ENCODE measurements around the gene RAB3GAP2.
"Not testable (repeated sequence)": the region's sequence is repeated elsewhere in the genome, so short reads cannot be mapped to it uniquely, and the experiment has no call there.

The RAB3GAP2 gene

GRCh38 chr1:220239966-220240365 is 32.3 kb downstream of the RAB3GAP2 start:
- ATAC-seq (ENCODE audit: low read depth) (no peak), DNase-seq (ENCODE audit: low spot score) (no peak)
- no peak for TF ChIP-seq CTCF (IDR thresholded peaks at IDR 0.05; ENCODE audit: poor library complexity, severe bottlenecking)
- no peaks in the 10 kb centered on the region for H3K9me3 ChIP-seq (ENCODE audit: severe bottlenecking)
- no peak overlapping the region for H3K27ac ChIP-seq (ENCODE audit: poor library complexity, severe bottlenecking)
- H3K4me3 ChIP-seq (ENCODE audit: severe bottlenecking) = no peak overlapping the region
- no peaks in the 10 kb centered on the region for H3K27me3 ChIP-seq (ENCODE audit: insufficient read depth, poor library complexity, severe bottlenecking)
- H3K36me3 ChIP-seq (ENCODE audit: low read depth) = no peaks in the 10 kb centered on the region
- no peaks in the 10 kb centered on the region for H3K4me1 ChIP-seq (ENCODE audit: insufficient read depth, poor library complexity, severe bottlenecking)

GRCh38 chr1:220239213-220239612 is 33.0 kb downstream of the RAB3GAP2 start:
- H3K36me3 ChIP-seq (ENCODE audit: low read depth) = no peaks in the 10 kb centered on the region
- H3K4me3 ChIP-seq (ENCODE audit: severe bottlenecking) = no peak overlapping the region
- DNase-seq (ENCODE audit: low spot score) (no peak), ATAC-seq (ENCODE audit: low read depth) (no peak)
- no peak for TF ChIP-seq CTCF (IDR thresholded peaks at IDR 0.05; ENCODE audit: poor library complexity, severe bottlenecking)
- H3K27ac ChIP-seq (ENCODE audit: poor library complexity, severe bottlenecking) = no peak overlapping the region
- no peaks in the 10 kb centered on the region for H3K27me3 ChIP-seq (ENCODE audit: insufficient read depth, poor library complexity, severe bottlenecking)
- H3K4me1 ChIP-seq (ENCODE audit: insufficient read depth, poor library complexity, severe bottlenecking) = no peaks in the 10 kb centered on the region
- H3K9me3 ChIP-seq (ENCODE audit: severe bottlenecking) = no peaks in the 10 kb centered on the region

GRCh38 chr1:220236278-220236677 is 36.0 kb downstream of the RAB3GAP2 start:
- DNase-seq (ENCODE audit: low spot score); H3K27ac ChIP-seq (ENCODE audit: poor library complexity, severe bottlenecking); H3K9me3 ChIP-seq (ENCODE audit: severe bottlenecking); ATAC-seq (ENCODE audit: low read depth); H3K4me1 ChIP-seq (ENCODE audit: insufficient read depth, poor library complexity, severe bottlenecking); H3K27me3 ChIP-seq (ENCODE audit: insufficient read depth, poor library complexity, severe bottlenecking); H3K36me3 ChIP-seq (ENCODE audit: low read depth); H3K4me3 ChIP-seq (ENCODE audit: severe bottlenecking): not testable (repeated sequence)

- Histone ChIP-seq H3K27me3 (ENCODE audit: insufficient read depth, poor library complexity, severe bottlenecking) (no peaks in the 10 kb centered on the region), H3K9me3 (ENCODE audit: severe bottlenecking) (no peaks in the 10 kb centered on the region), H3K27ac (ENCODE audit: poor library complexity, severe bottlenecking) (no peak overlapping the region), H3K36me3 (ENCODE audit: low read depth) (no peaks in the 10 kb centered on the region), H3K4me1 (ENCODE audit: insufficient read depth, poor library complexity, severe bottlenecking) (no peaks in the 10 kb centered on the region), H3K4me3 (ENCODE audit: severe bottlenecking) (no peak overlapping the region)
- no peak for TF ChIP-seq CTCF (IDR thresholded peaks at IDR 0.05; ENCODE audit: poor library complexity, severe bottlenecking)
- ATAC-seq (ENCODE audit: low read depth) = no peak
- DNase-seq (ENCODE audit: low spot score) = no peak
Measured at GRCh38 chr1:220235462-220235861, 36.8 kb downstream of the RAB3GAP2 start.

GRCh38 chr1:220233927-220234326 is 38.3 kb downstream of the RAB3GAP2 start:
- Histone ChIP-seq H3K9me3 (ENCODE audit: severe bottlenecking) (no peaks in the 10 kb centered on the region), H3K36me3 (ENCODE audit: low read depth) (no peaks in the 10 kb centered on the region), H3K4me1 (ENCODE audit: insufficient read depth, poor library complexity, severe bottlenecking) (no peaks in the 10 kb centered on the region), H3K4me3 (ENCODE audit: severe bottlenecking) (no peak overlapping the region), H3K27me3 (ENCODE audit: insufficient read depth, poor library complexity, severe bottlenecking) (no peaks in the 10 kb centered on the region), H3K27ac (ENCODE audit: poor library complexity, severe bottlenecking) (no peak overlapping the region)
- DNase-seq (ENCODE audit: low spot score) (no peak), ATAC-seq (ENCODE audit: low read depth) (no peak)
- TF ChIP-seq CTCF (IDR thresholded peaks at IDR 0.05; ENCODE audit: poor library complexity, severe bottlenecking) = no peak

Measured in RWPE2 (cell line).